Fibroblast of the aortic adventitia (primary cell): Measurements from ENCODE around the gene CALML5. TPM values are rescaled to one million over a fixed set of nuclear protein-coding genes. Genes with fewer than 3 reads are reported as not detected.

Source experiments
- DNase-seq: peaks from one replicate; pipeline ENCODE4 v3.0.0-alpha.2; 2010; ENCODE audit warnings: low read depth
- H3K4me3 ChIP-seq: 2 replicates; pipeline ENCODE4 v1.5.1; 2011; ENCODE audit warnings: low read depth, mild to moderate bottlenecking, control low read depth, low read length, moderate library complexity
- CTCF ChIP-seq: IDR thresholded peaks from 2 replicates; pipeline ENCODE4 v1.5.1; 2011; ENCODE audit warnings: mild to moderate bottlenecking, low read length, control low read depth, inconsistent platforms; ENCODE audit not compliant: insufficient read depth
- total RNA-seq: library from RNA; depleted of rRNA; stranded (reverse); fragments of >200 nt; gene quantifications from 2 replicates; pipeline ENCODE4 v1.2.3, GENCODE V29; 2012; ENCODE audit warnings: low replicate concordance

CALML5 gene
- total RNA-seq, 1 donor: not detected

GRCh38 chr10:5506751-5507648, 7.6 kb upstream of the CALML5 start:
- DNase-seq: no peak
- TF ChIP-seq CTCF: no peak
- H3K4me3 ChIP-seq: no peak overlapping the region

GRCh38 chr10:5506246-5506645, 6.9 kb upstream of the CALML5 start:
- TF ChIP-seq CTCF: no peak
- H3K4me3 ChIP-seq: no peak overlapping the region
- DNase-seq: no peak

- no peak for TF ChIP-seq CTCF
- DNase-seq: no peak
- no peak overlapping the region for H3K4me3 ChIP-seq
These were observed 5.0 kb upstream of the CALML5 start for GRCh38 chr10:5504146-5505072.

GRCh38 chr10:5503477-5503835, 4.1 kb upstream of the CALML5 start:
- TF ChIP-seq CTCF: no peak
- DNase-seq: no peak

GRCh38 chr10:5502571-5503476, 3.5 kb upstream of the CALML5 start:
- no peak for DNase-seq
- H3K4me3 ChIP-seq: no peak overlapping the region
- TF ChIP-seq CTCF: no peak

More at GRCh38 chr10:5503477-5503835, 4.1 kb upstream of the CALML5 start:
- H3K4me3 ChIP-seq: no peak overlapping the region

GRCh38 chr10:5502061-5502521, 2.7 kb upstream of the CALML5 start:
- DNase-seq: no peak
- TF ChIP-seq CTCF: no peak

More at GRCh38 chr10:5502061-5502521, 2.7 kb upstream of the CALML5 start:
- H3K4me3 ChIP-seq: no peak overlapping the region
